NCI-H2029 treated with DMSO at 0.1 percent for 48 hours (cell line): ENCODE data around the gene PIK3C3.

ENCODE experiments used
- DNase-seq: peaks from one replicate; lab custom pipeline; 2025; lab: John Stamatoyannopoulos, UW

Gene PIK3C3

GRCh38 chr18:42131066-42131929, 176.3 kb downstream of the PIK3C3 start:
- no peak for DNase-seq

- DNase-seq: no peak
Observed at GRCh38 chr18:42131930-42132244, 176.9 kb downstream of the PIK3C3 start.
